ENCODE measurements around the gene C11orf16.

Gene C11orf16

GRCh38 chr11:8963569-8964323 lies 31.0 kb upstream of the C11orf16 start:
- H3K9ac ChIP-seq (ENCODE audit: low read depth, low read length, poor library complexity), result peak overlapping the region; percentile 88
- peak overlapping the region; percentile 67 for H3K23ac ChIP-seq (ENCODE audit: low read depth, low read length, poor library complexity)
- no peak overlapping the region for H2BK120ac ChIP-seq (ENCODE audit: low read depth, low read length)
- no peak overlapping the region for H2AK5ac ChIP-seq (ENCODE audit: low read depth, low read length)
- H3K27ac ChIP-seq (replicated peaks; ENCODE audit: low read length), result peak overlapping the region; percentile 29
- no peak overlapping the region for H2BK15ac ChIP-seq (ENCODE audit: low read length)
- H4K8ac ChIP-seq (ENCODE audit: low read depth, low read length), result no peak overlapping the region
- peak overlapping the region; percentile 27 for H2BK5ac ChIP-seq (ENCODE audit: low read length)
- H3K79me1 ChIP-seq (ENCODE audit: low read depth, low read length), result no peaks in the 10 kb centered on the region
- H3K36me3 ChIP-seq (replicated peaks in 1 of 2; ENCODE audit: control insufficient read depth in 2 of 2, insufficient read depth in 2 of 2, low read length in 2 of 2), result peaks cover 0 to 5% of the 10 kb centered on the region in 2 donors
- no CpG with 5 or more reads among the region's 39 CpGs for WGBS, 2 donors (ENCODE audit: extremely low coverage in 2 of 2, insufficient read length in 2 of 2, insufficient replicate concordance in 1 of 2)
- H2AFZ ChIP-seq (ENCODE audit: low read length), result peak overlapping the region; percentile 100
- H3K4me3 ChIP-seq (ENCODE audit: low read length in 2 of 2), result peak overlapping the region; percentile 95 to 99
- no peak overlapping the region for H4K91ac ChIP-seq (ENCODE audit: low read depth, low read length, poor library complexity)
- no peak for DNase-seq (ENCODE audit: low spot score)
- H3K4ac ChIP-seq (ENCODE audit: low read length), result no peak overlapping the region
- peak overlapping the region; percentile 50 for H3K14ac ChIP-seq (ENCODE audit: low read length)
- peaks cover 3 to 13% of the 10 kb centered on the region in 2 donors for H3K4me1 ChIP-seq (ENCODE audit: control insufficient read depth in 2 of 2, insufficient read depth in 1 of 2, low read depth in 1 of 2, low read length in 2 of 2)
- H3K4me2 ChIP-seq (ENCODE audit: insufficient read depth, low read length, poor library complexity, severe bottlenecking), result peak overlapping the region; percentile 97
- peak overlapping the region; percentile 79 for H3K18ac ChIP-seq (ENCODE audit: low read length)
- H2BK12ac ChIP-seq (ENCODE audit: low read length), result no peak overlapping the region
- no peaks in the 10 kb centered on the region for H3K27me3 ChIP-seq (ENCODE audit: control insufficient read depth in 3 of 3, insufficient read depth in 3 of 3, low read depth in 1 of 3, low read length in 3 of 3)
- no peaks in the 10 kb centered on the region for H3K9me3 ChIP-seq (replicated peaks in 1 of 2; ENCODE audit: control insufficient read depth in 2 of 2, insufficient read depth in 1 of 2, low read depth in 1 of 2, low read length in 2 of 2)

- Histone ChIP-seq H3K4me2 (ENCODE audit: insufficient read depth, low read length, poor library complexity, severe bottlenecking) (no peak overlapping the region), H2BK12ac (ENCODE audit: low read length) (no peak overlapping the region), H2AK5ac (ENCODE audit: low read depth, low read length) (no peak overlapping the region), H3K36me3 (replicated peaks in 1 of 2; ENCODE audit: control insufficient read depth in 2 of 2, insufficient read depth in 2 of 2, low read length in 2 of 2) (peaks cover 0 to 5% of the 10 kb centered on the region in 2 donors), H3K79me1 (ENCODE audit: low read depth, low read length) (no peaks in the 10 kb centered on the region), H3K27ac (replicated peaks; ENCODE audit: low read length) (no peak overlapping the region), H3K4me1 (ENCODE audit: control insufficient read depth in 2 of 2, insufficient read depth in 1 of 2, low read depth in 1 of 2, low read length in 2 of 2) (peaks cover 3 to 13% of the 10 kb centered on the region in 2 donors), H3K9me3 (replicated peaks in 1 of 2; ENCODE audit: control insufficient read depth in 2 of 2, insufficient read depth in 1 of 2, low read depth in 1 of 2, low read length in 2 of 2) (no peaks in the 10 kb centered on the region), H2BK5ac (ENCODE audit: low read length) (no peak overlapping the region), H4K8ac (ENCODE audit: low read depth, low read length) (no peak overlapping the region), H3K4me3 (ENCODE audit: low read length in 2 of 2) (no peak overlapping the region), H3K14ac (ENCODE audit: low read length) (no peak overlapping the region), H3K9ac (ENCODE audit: low read depth, low read length, poor library complexity) (no peak overlapping the region), H2BK15ac (ENCODE audit: low read length) (no peak overlapping the region), H3K23ac (ENCODE audit: low read depth, low read length, poor library complexity) (no peak overlapping the region), H2BK120ac (ENCODE audit: low read depth, low read length) (no peak overlapping the region), H3K27me3 (ENCODE audit: control insufficient read depth in 3 of 3, insufficient read depth in 3 of 3, low read depth in 1 of 3, low read length in 3 of 3) (no peaks in the 10 kb centered on the region), H3K18ac (ENCODE audit: low read length) (no peak overlapping the region), H4K91ac (ENCODE audit: low read depth, low read length, poor library complexity) (no peak overlapping the region), H3K4ac (ENCODE audit: low read length) (no peak overlapping the region), H2AFZ (ENCODE audit: low read length) (no peak overlapping the region)
- DNase-seq (ENCODE audit: low spot score), result no peak
- no CpG with 5 or more reads among the region's 2 CpGs for WGBS, 2 donors (ENCODE audit: extremely low coverage in 2 of 2, insufficient read length in 2 of 2, insufficient replicate concordance in 1 of 2)
These were observed 30.1 kb upstream of the C11orf16 start for GRCh38 chr11:8962841-8963240.

GRCh38 chr11:8961401-8961800 lies 28.7 kb upstream of the C11orf16 start:
- Histone ChIP-seq H3K14ac (ENCODE audit: low read length) (no peak overlapping the region), H3K4me3 (ENCODE audit: low read length in 2 of 2) (no peak overlapping the region), H3K4ac (ENCODE audit: low read length) (no peak overlapping the region), H3K27ac (replicated peaks; ENCODE audit: low read length) (no peak overlapping the region), H3K18ac (ENCODE audit: low read length) (no peak overlapping the region), H2BK5ac (ENCODE audit: low read length) (no peak overlapping the region), H2BK12ac (ENCODE audit: low read length) (no peak overlapping the region), H3K27me3 (ENCODE audit: control insufficient read depth in 3 of 3, insufficient read depth in 3 of 3, low read depth in 1 of 3, low read length in 3 of 3) (no peaks in the 10 kb centered on the region), H3K79me1 (ENCODE audit: low read depth, low read length) (no peaks in the 10 kb centered on the region), H3K4me1 (ENCODE audit: control insufficient read depth in 2 of 2, insufficient read depth in 1 of 2, low read depth in 1 of 2, low read length in 2 of 2) (peaks cover 3 to 13% of the 10 kb centered on the region in 2 donors), H2AFZ (ENCODE audit: low read length) (no peak overlapping the region), H2BK120ac (ENCODE audit: low read depth, low read length) (no peak overlapping the region), H3K23ac (ENCODE audit: low read depth, low read length, poor library complexity) (no peak overlapping the region), H3K9ac (ENCODE audit: low read depth, low read length, poor library complexity) (no peak overlapping the region), H2BK15ac (ENCODE audit: low read length) (no peak overlapping the region), H2AK5ac (ENCODE audit: low read depth, low read length) (no peak overlapping the region), H3K36me3 (replicated peaks in 1 of 2; ENCODE audit: control insufficient read depth in 2 of 2, insufficient read depth in 2 of 2, low read length in 2 of 2) (no peaks in the 10 kb centered on the region), H4K91ac (ENCODE audit: low read depth, low read length, poor library complexity) (no peak overlapping the region), H3K4me2 (ENCODE audit: insufficient read depth, low read length, poor library complexity, severe bottlenecking) (no peak overlapping the region), H3K9me3 (replicated peaks in 1 of 2; ENCODE audit: control insufficient read depth in 2 of 2, insufficient read depth in 1 of 2, low read depth in 1 of 2, low read length in 2 of 2) (no peaks in the 10 kb centered on the region), H4K8ac (ENCODE audit: low read depth, low read length) (no peak overlapping the region)
- no peak for DNase-seq (ENCODE audit: low spot score)
- no CpG with 5 or more reads among the region's 2 CpGs for WGBS, 2 donors (ENCODE audit: extremely low coverage in 2 of 2, insufficient read length in 2 of 2, insufficient replicate concordance in 1 of 2)

GRCh38 chr11:8959546-8960166 lies 26.9 kb upstream of the C11orf16 start:
- H3K9ac ChIP-seq (ENCODE audit: low read depth, low read length, poor library complexity), result no peak overlapping the region
- no peak overlapping the region for H2BK120ac ChIP-seq (ENCODE audit: low read depth, low read length)
- H3K4me1 ChIP-seq (ENCODE audit: control insufficient read depth in 2 of 2, insufficient read depth in 1 of 2, low read depth in 1 of 2, low read length in 2 of 2), result peaks cover 3 to 13% of the 10 kb centered on the region in 2 donors
- H2BK5ac ChIP-seq (ENCODE audit: low read length), result no peak overlapping the region
- no CpG with 5 or more reads among the region's 2 CpGs for WGBS, 2 donors (ENCODE audit: extremely low coverage in 2 of 2, insufficient read length in 2 of 2, insufficient replicate concordance in 1 of 2)
- H2AK5ac ChIP-seq (ENCODE audit: low read depth, low read length), result no peak overlapping the region
- H2AFZ ChIP-seq (ENCODE audit: low read length), result no peak overlapping the region
- H3K4me3 ChIP-seq (ENCODE audit: low read length in 2 of 2), result no peak overlapping the region
- H3K36me3 ChIP-seq (replicated peaks in 1 of 2; ENCODE audit: control insufficient read depth in 2 of 2, insufficient read depth in 2 of 2, low read length in 2 of 2), result peaks cover 0 to 14% of the 10 kb centered on the region in 2 donors
- no peak overlapping the region for H3K14ac ChIP-seq (ENCODE audit: low read length)
- H3K27ac ChIP-seq (replicated peaks; ENCODE audit: low read length), result no peak overlapping the region
- H3K18ac ChIP-seq (ENCODE audit: low read length), result no peak overlapping the region
- H3K79me1 ChIP-seq (ENCODE audit: low read depth, low read length), result no peaks in the 10 kb centered on the region
- H2BK15ac ChIP-seq (ENCODE audit: low read length), result no peak overlapping the region
- no peak overlapping the region for H4K8ac ChIP-seq (ENCODE audit: low read depth, low read length)
- H3K23ac ChIP-seq (ENCODE audit: low read depth, low read length, poor library complexity), result no peak overlapping the region
- peak; percentile 58 for DNase-seq (ENCODE audit: low spot score)
- no peak overlapping the region for H2BK12ac ChIP-seq (ENCODE audit: low read length)
- no peaks in the 10 kb centered on the region for H3K27me3 ChIP-seq (ENCODE audit: control insufficient read depth in 3 of 3, insufficient read depth in 3 of 3, low read depth in 1 of 3, low read length in 3 of 3)
- H3K4me2 ChIP-seq (ENCODE audit: insufficient read depth, low read length, poor library complexity, severe bottlenecking), result no peak overlapping the region
- no peak overlapping the region for H3K4ac ChIP-seq (ENCODE audit: low read length)
- H4K91ac ChIP-seq (ENCODE audit: low read depth, low read length, poor library complexity), result no peak overlapping the region
- H3K9me3 ChIP-seq (replicated peaks in 1 of 2; ENCODE audit: control insufficient read depth in 2 of 2, insufficient read depth in 1 of 2, low read depth in 1 of 2, low read length in 2 of 2), result peaks cover 0 to 2% of the 10 kb centered on the region in 2 donors
